H9 (cell line): ENCODE measurements around the gene TYW5. TPM values are rescaled to one million over a fixed set of nuclear protein-coding genes. Genes with fewer than 3 reads are reported as not detected.

Source experiments
- DNase-seq: peaks from one replicate; pipeline ENCODE4 v3.0.0-alpha.2; 2017
- H2AFZ ChIP-seq: one replicate; pipeline ENCODE4 v1.6.1; 2013; ENCODE audit warnings: mild to moderate bottlenecking, low read length, control low read depth, moderate library complexity
- H2AK5ac ChIP-seq: 2 replicates; pipeline ENCODE4 v1.6.1; 2013; ENCODE audit warnings: low read length, control low read depth, mixed read lengths; ENCODE audit not compliant: insufficient read length
- H2BK120ac ChIP-seq: one replicate; pipeline ENCODE4 v1.6.1; 2013; ENCODE audit warnings: low read depth, mild to moderate bottlenecking, low read length, control low read depth, inconsistent platforms; ENCODE audit not compliant: poor library complexity, severe bottlenecking
- H2BK12ac ChIP-seq: 2 replicates; pipeline ENCODE4 v1.6.1; 2013; ENCODE audit warnings: low read length, control low read depth, mixed read lengths, low read depth; ENCODE audit not compliant: insufficient read length
- H2BK15ac ChIP-seq: 2 replicates; pipeline ENCODE4 v1.6.1; 2013; ENCODE audit warnings: low read depth, low read length, control low read depth
- H2BK20ac ChIP-seq: one replicate; pipeline ENCODE4 v1.6.1; 2013; ENCODE audit warnings: low read depth, mild to moderate bottlenecking, low read length, control low read depth, inconsistent platforms; ENCODE audit not compliant: poor library complexity, severe bottlenecking
- H2BK5ac ChIP-seq: 2 replicates; pipeline ENCODE4 v1.6.1; 2013; ENCODE audit warnings: low read length, control low read depth, mixed read lengths; ENCODE audit not compliant: insufficient read length
- H3K14ac ChIP-seq: 2 replicates; pipeline ENCODE4 v1.6.1; 2013; ENCODE audit warnings: low read length, control low read depth; ENCODE audit not compliant: insufficient read depth
- H3K18ac ChIP-seq: 2 replicates; pipeline ENCODE4 v1.6.1; 2013; ENCODE audit warnings: low read depth, mild to moderate bottlenecking, mixed read lengths, low read length, control low read depth; ENCODE audit not compliant: insufficient read length
- H3K23ac ChIP-seq: 2 replicates; pipeline ENCODE4 v1.6.1; 2013; ENCODE audit warnings: low read length, control low read depth, mixed read lengths, low read depth; ENCODE audit not compliant: insufficient read length
- H3K23me2 ChIP-seq: 2 replicates; pipeline ENCODE4 v1.6.1; 2013; ENCODE audit warnings: low read depth, mild to moderate bottlenecking, mixed read lengths, low read length, control low read depth; ENCODE audit not compliant: insufficient read length, poor library complexity, severe bottlenecking
- H3K27ac ChIP-seq: 2 replicates; pipeline ENCODE4 v1.5.1; 2013; ENCODE audit warnings: low read length, control low read depth, mixed read lengths, low read depth; ENCODE audit not compliant: insufficient read length
- H3K27me3 ChIP-seq: 2 replicates; pipeline ENCODE4 v1.6.1; 2013; ENCODE audit warnings: low read length, control low read depth, inconsistent platforms; ENCODE audit not compliant: insufficient read depth
- H3K4ac ChIP-seq: 2 replicates; pipeline ENCODE4 v1.6.1; 2013; ENCODE audit warnings: low read depth, mild to moderate bottlenecking, control low read depth, inconsistent platforms, low read length, moderate library complexity
- H3K4me1 ChIP-seq: 2 replicates; pipeline ENCODE4 v1.6.1; 2013; ENCODE audit warnings: low read length, control low read depth, inconsistent platforms; ENCODE audit not compliant: insufficient read depth
- H3K4me2 ChIP-seq: 2 replicates; pipeline ENCODE4 v1.6.1; 2013; ENCODE audit warnings: low read length, control low read depth, mixed read lengths; ENCODE audit not compliant: insufficient read length, insufficient read depth
- H3K56ac ChIP-seq: 2 replicates; pipeline ENCODE4 v1.6.1; 2013; ENCODE audit warnings: low read depth, mild to moderate bottlenecking, mixed read lengths, low read length, control low read depth; ENCODE audit not compliant: insufficient read length
- H3K79me1 ChIP-seq: 2 replicates; pipeline ENCODE4 v1.6.1; 2013; ENCODE audit warnings: low read depth, mild to moderate bottlenecking, moderate library complexity, low read length, control low read depth, inconsistent platforms; ENCODE audit not compliant: insufficient read depth, poor library complexity, severe bottlenecking
- H3K79me2 ChIP-seq: 2 replicates; pipeline ENCODE4 v1.6.1; 2013; ENCODE audit warnings: low read length, control low read depth, inconsistent platforms; ENCODE audit not compliant: insufficient read depth
- H3K9ac ChIP-seq: 2 replicates; pipeline ENCODE4 v1.6.1; 2013; ENCODE audit warnings: low read length, control low read depth, mixed read lengths; ENCODE audit not compliant: insufficient read length; ENCODE audit errors: extremely low read depth
- H3K9me3 ChIP-seq: one replicate; pipeline ENCODE4 v1.6.1; 2013; ENCODE audit warnings: low read depth, low read length, inconsistent platforms; ENCODE audit not compliant: control insufficient read depth
- H3T11ph ChIP-seq: one replicate; pipeline ENCODE4 v1.6.1; 2013; ENCODE audit warnings: mild to moderate bottlenecking, low read length, control low read depth, inconsistent platforms
- H4K20me1 ChIP-seq: one replicate; pipeline ENCODE4 v1.6.1; 2013; ENCODE audit not compliant: control insufficient read depth, insufficient read length, insufficient read depth
- H4K5ac ChIP-seq: 2 replicates; pipeline ENCODE4 v1.6.1; 2013; ENCODE audit warnings: low read depth, mild to moderate bottlenecking, mixed read lengths, low read length, control low read depth; ENCODE audit not compliant: insufficient read length
- H4K8ac ChIP-seq: replicated peaks from 2 replicates; pipeline ENCODE4 v1.6.1; 2013; ENCODE audit warnings: low read length, control low read depth, mixed read lengths, low read depth; ENCODE audit not compliant: insufficient read length
- H4K91ac ChIP-seq: 2 replicates; pipeline ENCODE4 v1.6.1; 2013; ENCODE audit warnings: low read depth, mild to moderate bottlenecking, moderate library complexity, mixed read lengths, low read length, control low read depth; ENCODE audit not compliant: insufficient read length
- H3K27ac Mint-ChIP-seq, 3 experiments: 2 replicates in 2 of 3; 3 replicates in 1 of 3; pipeline ENCODE4 v1.8.0; 2020 to 2021; ENCODE audit warnings: mixed read lengths in 3 of 3, mild to moderate bottlenecking in 1 of 3, moderate library complexity in 1 of 3
- H3K27me3 Mint-ChIP-seq: 2 replicates; pipeline ENCODE4 v1.8.0; 2021; ENCODE audit warnings: low read depth, mild to moderate bottlenecking, moderate library complexity, mixed read lengths
- H3K36me3 Mint-ChIP-seq, 3 experiments: 2 replicates in 2 of 3; 3 replicates in 1 of 3; pipeline ENCODE4 v1.8.0; 2020 to 2021; ENCODE audit warnings: low read depth in 3 of 3, mixed read lengths in 3 of 3; ENCODE audit not compliant: insufficient read depth in 1 of 3
- H3K4me1 Mint-ChIP-seq, 2 experiments: 2 replicates each; pipeline ENCODE4 v1.8.0; 2020; ENCODE audit warnings: mixed read lengths in 2 of 2
- H3K4me3 Mint-ChIP-seq, 2 experiments: 2 replicates in 1 of 2; 3 replicates in 1 of 2; pipeline ENCODE4 v1.8.0; 2020 to 2021; ENCODE audit warnings: mild to moderate bottlenecking in 2 of 2, mixed read lengths in 2 of 2, moderate library complexity in 1 of 2
- H3K9me3 Mint-ChIP-seq, 2 experiments: 2 replicates in 1 of 2; 3 replicates in 1 of 2; pipeline ENCODE4 v1.8.0; 2020; ENCODE audit warnings: mild to moderate bottlenecking in 2 of 2, mixed read lengths in 2 of 2, moderate library complexity in 1 of 2
- CTCF ChIP-seq: fragments of 200-600 bp; sonication (generic); conservative IDR thresholded peaks from 3 replicates; pipeline ENCODE4 v1.8.0; 2021; ENCODE audit warnings: antibody characterized with exemption, mild to moderate bottlenecking
- WGBS: extraction: QIAGEN DNeasy Blood & Tissue Kit; methylation state at CpG from one replicate; pipeline ENCODE4 v1.1.7; 2013; ENCODE audit warnings: missing lambda C conversion rate, low lambda C conversion rate, mixed read lengths; ENCODE audit not compliant: insufficient read length; ENCODE audit errors: extremely low coverage; 5-methylcytosine and 5-hydroxymethylcytosine counted together
- total RNA-seq: library from RNA; stranded (reverse); gene quantifications from 2 replicates; pipeline ENCODE4 v1.2.1, GENCODE V29; 2021

TYW5 gene
- total RNA-seq, 1 experiment from 2014 or later = 17.7 TPM

DNA sequence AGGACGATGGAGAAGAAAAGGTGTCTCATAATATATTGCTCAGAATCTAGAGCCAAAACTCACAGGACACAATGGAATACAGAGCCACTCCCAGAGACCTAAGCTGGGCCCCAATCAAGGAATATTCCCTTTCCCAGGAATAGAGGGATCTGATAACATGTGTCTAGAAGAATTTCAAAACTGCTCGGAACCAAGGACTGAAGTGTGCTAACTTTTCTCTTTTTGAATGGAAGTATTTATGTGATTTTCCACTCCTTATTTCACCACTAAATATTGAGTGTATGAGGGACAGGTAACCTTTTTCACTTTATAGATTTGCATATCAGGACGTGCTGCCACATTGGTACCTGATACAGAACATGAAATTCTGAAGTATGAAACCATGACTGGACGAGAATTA is 53.3 kb downstream of the TYW5 start:
- Histone ChIP-seq H4K20me1 (no peaks in the 10 kb centered on the region), H3K14ac (no peak overlapping the region), H2BK120ac (no peak overlapping the region), H3K79me1 (no peaks in the 10 kb centered on the region), H2BK12ac (no peak overlapping the region), H3K4me1 (no peaks in the 10 kb centered on the region), H3K27ac (no peak overlapping the region), H3K18ac (no peak overlapping the region), H2BK20ac (no peak overlapping the region), H3K27me3 (no peaks in the 10 kb centered on the region), H3K56ac (no peak overlapping the region), H2BK15ac (no peak overlapping the region), H3K4ac (no peak overlapping the region), H3K9me3 (no peaks in the 10 kb centered on the region), H2BK5ac (no peak overlapping the region), H3K23ac (no peak overlapping the region), H3K79me2 (no peaks in the 10 kb centered on the region), H4K5ac (no peak overlapping the region), H3K23me2 (no peaks in the 10 kb centered on the region), H3K4me2 (no peak overlapping the region), H3T11ph (no peak overlapping the region), H4K8ac (no peak overlapping the region), H2AFZ (no peak overlapping the region), H4K91ac (no peak overlapping the region), H2AK5ac (no peak overlapping the region), H3K9ac (no peak overlapping the region)
- no peak for TF ChIP-seq CTCF
- H3K27me3 Mint-ChIP-seq = no peaks in the 10 kb centered on the region
- H3K9me3 Mint-ChIP-seq = no peaks in the 10 kb centered on the region
- DNase-seq = no peak
- H3K27ac Mint-ChIP-seq = no peak overlapping the region
- H3K36me3 Mint-ChIP-seq = no peaks in the 10 kb centered on the region
- no peak overlapping the region for H3K4me3 Mint-ChIP-seq
- WGBS = no CpG with 5 or more reads among the region's 4 CpGs
- peaks cover 0 to 4% of the 10 kb centered on the region in 2 experiments; a peak in 1 of 4 replicates for H3K4me1 Mint-ChIP-seq
